Measurements from ENCODE around the gene PRDX3.
A peak's percentile ranks its signal among the peaks of the same experiment; 100 is the strongest.

The PRDX3 gene

GRCh38 chr10:119178372-119179119, at the start of gene PRDX3:
Gene PRDX3, minus strand, starts transcription at chr10:119178812. Its CDS starts 22 bp downstream, at chr10:119178790.
- no peak for DNase-seq (ENCODE audit: low read depth)

- no peak for DNase-seq (ENCODE audit: low read depth)
Observed at GRCh38 chr10:119227825-119228224, 49.2 kb upstream of the PRDX3 start.

- DNase-seq (ENCODE audit: low read depth) = no peak
Observed at GRCh38 chr10:119225083-119225658, 46.6 kb upstream of the PRDX3 start.

GRCh38 chr10:119222966-119223386, 44.4 kb upstream of the PRDX3 start:
- DNase-seq (ENCODE audit: low read depth) = no peak

GRCh38 chr10:119222537-119222936, 43.9 kb upstream of the PRDX3 start:
- no peak for DNase-seq (ENCODE audit: low read depth)

GRCh38 chr10:119221666-119222065, 43.1 kb upstream of the PRDX3 start:
- no peak for DNase-seq (ENCODE audit: low read depth)

- DNase-seq (ENCODE audit: low read depth) = no peak
Observed at GRCh38 chr10:119221201-119221600, 42.6 kb upstream of the PRDX3 start.

- no peak for DNase-seq (ENCODE audit: low read depth)
Observed at GRCh38 chr10:119219871-119220270, 41.3 kb upstream of the PRDX3 start.

GRCh38 chr10:119217991-119218490, 39.4 kb upstream of the PRDX3 start:
- no peak for DNase-seq (ENCODE audit: low read depth)

- DNase-seq (ENCODE audit: low read depth) = no peak
Observed at GRCh38 chr10:119217401-119217800, 38.8 kb upstream of the PRDX3 start.

- no peak for DNase-seq (ENCODE audit: low read depth)
Observed at GRCh38 chr10:119216127-119216526, 37.5 kb upstream of the PRDX3 start.

- DNase-seq (ENCODE audit: low read depth) = no peak
Observed at GRCh38 chr10:119215371-119215770, 36.8 kb upstream of the PRDX3 start.

GRCh38 chr10:119211625-119212441, 33.2 kb upstream of the PRDX3 start:
- no peak for DNase-seq (ENCODE audit: low read depth)

- DNase-seq (ENCODE audit: low read depth) = no peak
Observed at GRCh38 chr10:119211176-119211575, 32.6 kb upstream of the PRDX3 start.

- DNase-seq (ENCODE audit: low read depth) = no peak
Observed at GRCh38 chr10:119210633-119211032, 32.0 kb upstream of the PRDX3 start.

- no peak for DNase-seq (ENCODE audit: low read depth)
Observed at GRCh38 chr10:119209736-119210355, 31.2 kb upstream of the PRDX3 start.

GRCh38 chr10:119209035-119209735, 30.6 kb upstream of the PRDX3 start:
- DNase-seq (ENCODE audit: low read depth) = no peak

- DNase-seq (ENCODE audit: low read depth) = no peak
Observed at GRCh38 chr10:119208553-119208940, 29.9 kb upstream of the PRDX3 start.

- no peak for DNase-seq (ENCODE audit: low read depth)
Observed at GRCh38 chr10:119207713-119208552, 29.3 kb upstream of the PRDX3 start.

GRCh38 chr10:119207366-119207666, 28.7 kb upstream of the PRDX3 start, which contains the start of gene GRK5:
Gene GRK5, plus strand, starts transcription at chr10:119207571. Its CDS starts 347 bp downstream, at chr10:119207918.
- DNase-seq (ENCODE audit: low read depth) = peak; percentile 48

All from HS-27A (cell line).